GM12878 (cell line): Measurements from ENCODE around the gene TOR1A. TPM values are rescaled to one million over a fixed set of nuclear protein-coding genes. Genes with fewer than 3 reads are reported as not detected.

Experiments used
- ATAC-seq: fragments of 200-7000 bp; cut with Tn5 transposase; 3 replicates; pipeline ENCODE4 v1.9.1; 2020; ENCODE audit warnings: mild to moderate bottlenecking, moderate library complexity
- BruUV-seq: library from RNA; stranded (reverse); fragments of 400-500 nt; replicated peaks from 2 replicates; lab custom pipeline; 2021; lab: Mats Ljungman, UMichigan
- CTCF ChIA-PET: fragments of 300-600 bp; sonication (Branson Sonifier 250); formaldehyde crosslinking; extraction: SDS; loops from one replicate; lab custom pipeline; 2021; ENCODE audit warnings: inconsistent platforms; lab: Yijun Ruan, JAX
- POLR2A ChIA-PET: fragments of 350-600 bp; formaldehyde crosslinking; extraction: SDS; loops from one replicate; lab custom pipeline; 2021; ENCODE audit warnings: inconsistent platforms; lab: Charles Lee
- RAD21 ChIA-PET: fragments of 300-600 bp; sonication (Branson Sonifier 250); formaldehyde crosslinking; loops from one replicate; lab custom pipeline; 2023; ENCODE audit warnings: antibody characterized with exemption; ENCODE audit not compliant: unreplicated experiment; lab: Charles Lee
- SMC1A ChIA-PET: fragments of 300-600 bp; sonication (Branson Sonifier 250); formaldehyde crosslinking; loops from one replicate; lab custom pipeline; 2023; ENCODE audit not compliant: unreplicated experiment, uncharacterized antibody; lab: Charles Lee
- DNase-seq: peaks from one replicate; pipeline ENCODE4 v3.0.0-alpha.2; 2011; ENCODE audit warnings: low read depth, low spot score
- FAIRE-seq: peaks from 3 replicates; lab custom pipeline; 2011; peaks lifted over from hg19 to GRCh38; lab: Jason Lieb, UNC
- H2AFZ ChIP-seq: 2 replicates; pipeline ENCODE4 v1.6.0; 2011; ENCODE audit warnings: low read depth, low read length, control low read depth; ENCODE audit not compliant: control insufficient read depth
- H3K27ac ChIP-seq: 2 replicates; pipeline ENCODE4 v1.5.1; 2011; ENCODE audit warnings: control low read depth; ENCODE audit not compliant: control insufficient read depth, insufficient read depth
- H3K27me3 ChIP-seq, 2 experiments: replicated peaks in 1 of 2; 2 replicates each; pipeline versions ENCODE4 v1.6.0 to v1.6.1; 2011; ENCODE audit warnings: low read length in 1 of 2; ENCODE audit not compliant: control insufficient read depth in 2 of 2, insufficient read depth in 2 of 2
- H3K36me3 ChIP-seq, 2 experiments: 2 replicates each; pipeline ENCODE4 v1.5.1; 2011; ENCODE audit warnings: low read length in 1 of 2; ENCODE audit not compliant: control insufficient read depth in 2 of 2, insufficient read depth in 2 of 2
- H3K4me1 ChIP-seq: 2 replicates; pipeline ENCODE4 v1.6.1; 2011; ENCODE audit warnings: mild to moderate bottlenecking, low read length, moderate library complexity, mixed read lengths; ENCODE audit not compliant: control insufficient read depth, insufficient read depth
- H3K4me2 ChIP-seq: 2 replicates; pipeline ENCODE4 v1.6.0; 2011; ENCODE audit warnings: control low read depth; ENCODE audit not compliant: control insufficient read depth, insufficient read depth
- H3K4me3 ChIP-seq: fragments of 200-600 bp; sonication (generic); 2 replicates; pipeline ENCODE4 v1.5.1; 2016
- H3K79me2 ChIP-seq: 2 replicates; pipeline ENCODE4 v1.6.0; 2011; ENCODE audit warnings: low read length; ENCODE audit not compliant: control insufficient read depth, insufficient read depth
- H3K9ac ChIP-seq: 2 replicates; pipeline ENCODE4 v1.8.0; 2011; ENCODE audit warnings: low read length, control low read depth, mixed read lengths; ENCODE audit not compliant: control insufficient read depth, insufficient read depth
- H3K9me3 ChIP-seq: replicated peaks from 3 replicates; pipeline ENCODE4 v1.5.1; 2011; ENCODE audit warnings: mild to moderate bottlenecking, low read length; ENCODE audit not compliant: control insufficient read depth, insufficient read depth
- H4K20me1 ChIP-seq: 2 replicates; pipeline ENCODE4 v1.6.0; 2011; ENCODE audit not compliant: control insufficient read depth, insufficient read depth
- MTA3 ChIP-seq: IDR thresholded peaks from 2 replicates; pipeline ENCODE4 v1.6.1; 2012; ENCODE audit warnings: low read length, inconsistent platforms, borderline replicate concordance
- POLR2A ChIP-seq: IDR thresholded peaks from 2 replicates; pipeline ENCODE4 v1.6.1; 2011; ENCODE audit warnings: low read depth, mild to moderate bottlenecking, low read length
- POLR2AphosphoS5 ChIP-seq: IDR thresholded peaks from 2 replicates; pipeline ENCODE4 v1.6.1; 2011; ENCODE audit warnings: mild to moderate bottlenecking, low read length, inconsistent platforms
- SPI1 ChIP-seq: IDR thresholded peaks from 2 replicates; pipeline ENCODE4 v1.6.1; 2011; ENCODE audit warnings: low read depth, mild to moderate bottlenecking, low read length, moderate library complexity, borderline replicate concordance; ENCODE audit not compliant: insufficient read depth
- TCF12 ChIP-seq: IDR thresholded peaks from 2 replicates; pipeline ENCODE4 v1.6.1; 2011; ENCODE audit warnings: low read depth, mild to moderate bottlenecking, low read length
- WGBS: methylation state at CpG from one replicate; pipeline ENCODE4 v1.1.6; 2016; ENCODE audit warnings: low lambda C conversion rate; ENCODE audit not compliant: insufficient replicate concordance, insufficient coverage; ENCODE audit errors: missing lambda C conversion rate; 5-methylcytosine and 5-hydroxymethylcytosine counted together
- in situ Hi-C: fragments of 300-500 bp; cut with MboI; formaldehyde crosslinking; loops from 9 replicates; pipeline ENCODE4 v1.14.3; 2018; ENCODE audit warnings: mixed read lengths
- intact Hi-C: fragments of 100-400 bp; cut with micrococcal nuclease; formaldehyde crosslinking; loops from one replicate; pipeline ENCODE4 v1.14.2; 2022; ENCODE audit not compliant: unreplicated experiment
- polyA plus RNA-seq, 11 experiments: library from polyadenylated mRNA; depleted of rRNA in 4 of 11; unstranded in 6 of 11; stranded (reverse) in 5 of 11; fragments of >200 nt; fragmentation: Nextera tagmentation in 4 of 11; fragmentation: Illumina TruSeq in 1 of 11; extraction: Ambion mirVana in 4 of 11; extraction: Trizol in 1 of 11; gene quantifications; 1 replicate in 1 of 11; 2 replicates in 10 of 11; pipeline versions ENCODE4 v1.2.1 to v1.2.3, GENCODE V29; 2011 to 2016; ENCODE audit warnings: inconsistent platforms in 2 of 11, missing spikeins in 2 of 11, low read depth in 1 of 11
- total RNA-seq, 4 experiments: library from RNA; depleted of rRNA in 3 of 4; stranded (reverse); fragments of >200 nt in 3 of 4; fragmentation: Illumina TruSeq in 1 of 4; extraction: Trizol in 1 of 4; gene quantifications; 2 replicates each; pipeline versions ENCODE4 v1.2.1 to v1.2.3, GENCODE V29; 2013 to 2021
- TF ChIP-seq, protein P1 (sequence below): fragments of 450-650 bp; IDR thresholded peaks from 2 replicates; pipeline ENCODE4 v1.6.1; 2017; ENCODE audit warnings: antibody characterized with exemption, mild to moderate bottlenecking, moderate library complexity

TOR1A gene
- total and polyA plus RNA-seq, 10 of the 15 experiments (the other 5 are each of a cell fraction or from before 2014, with no cell fraction given), result 3.2 to 60.8 (median 38.6) TPM

DNA sequence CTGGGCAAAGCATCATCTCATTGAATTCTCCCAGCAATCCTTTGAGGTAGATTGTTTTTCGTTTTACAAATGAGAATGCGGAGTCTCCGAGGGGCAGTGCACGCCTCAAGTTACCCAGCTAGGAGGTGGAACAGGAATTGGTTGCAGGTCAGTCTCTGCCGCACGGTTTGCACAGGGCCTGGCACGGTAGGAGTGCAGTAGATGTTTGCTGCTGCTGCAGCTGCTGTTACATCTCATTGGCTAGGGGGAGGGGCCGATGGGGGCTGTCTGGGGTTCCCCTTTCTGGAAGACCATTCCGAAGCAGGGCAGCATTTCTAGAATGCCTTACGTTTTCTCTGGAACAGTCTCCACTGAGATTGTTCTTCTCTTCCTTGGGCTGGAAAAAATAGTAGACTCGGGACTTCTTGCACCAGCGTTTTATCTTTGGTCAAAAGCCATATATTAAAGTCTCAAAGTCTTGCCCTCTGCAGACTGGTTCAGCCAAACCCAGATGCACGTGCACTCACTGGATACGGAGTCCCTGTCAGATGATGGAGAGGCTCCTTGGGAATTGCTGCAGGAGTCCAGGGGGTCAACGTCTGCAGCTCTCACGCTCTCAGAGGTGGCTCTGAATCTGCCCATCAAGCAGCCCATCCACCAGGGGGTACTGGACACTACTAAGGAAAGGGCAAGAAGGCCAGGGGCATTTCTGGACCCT lies 12.5 kb upstream of the TOR1A start:
- ATAC-seq (peak; percentile 36), FAIRE-seq (no peak), DNase-seq (no peak)
- H2AFZ ChIP-seq, result no peak overlapping the region
- WGBS, result 25% methylated on average over 16 of the region's 16 CpGs
- H3K36me3 ChIP-seq, result no peaks in the 10 kb centered on the region; a peak in 1 of 4 replicates
- H3K4me1 ChIP-seq, result peaks cover 14% of the 10 kb centered on the region
- BruUV-seq, result no TSS peak
- no peak overlapping the region for H3K27ac ChIP-seq
- H3K9ac ChIP-seq, result peak overlapping the region; percentile 78
- intact Hi-C loops, result no loop called here
- POLR2A ChIA-PET, result no interaction called here
- CTCF ChIA-PET, result interaction anchor here (0.5 to 1.4 kb wide), 3 partner anchors 11 to 660 kb away, joined by 3 to 4 read pairs (median 3); no protein-coding TSS in a partner anchor
- H3K4me2 ChIP-seq, result peak overlapping the region; percentile 65
- H3K4me3 ChIP-seq, result peak overlapping the region; percentile 96
- RAD21 ChIA-PET, result no interaction called here
- in situ Hi-C loops, result loop anchor here (25.0 kb wide), 1 partner anchor 1426 kb away; no protein-coding TSS in a partner anchor
- H3K79me2 ChIP-seq, result peaks cover 34% of the 10 kb centered on the region
- H3K9me3 ChIP-seq, result no peaks in the 10 kb centered on the region
- H4K20me1 ChIP-seq, result no peaks in the 10 kb centered on the region
- no peaks in the 10 kb centered on the region for H3K27me3 ChIP-seq
- SMC1A ChIA-PET, result interaction anchor here (0.7 to 1.2 kb wide), 3 partner anchors 9 to 47 kb away, joined by 3 read pairs; no protein-coding TSS in a partner anchor
- no peak for TF ChIP-seq MTA3
- peak; percentile 58 for TF ChIP-seq POLR2A
- 0 out of 2 replicates have a peak, but pooled peaks have one; percentile 32 for TF ChIP-seq POLR2AphosphoS5
- TF ChIP-seq, protein P1, sequence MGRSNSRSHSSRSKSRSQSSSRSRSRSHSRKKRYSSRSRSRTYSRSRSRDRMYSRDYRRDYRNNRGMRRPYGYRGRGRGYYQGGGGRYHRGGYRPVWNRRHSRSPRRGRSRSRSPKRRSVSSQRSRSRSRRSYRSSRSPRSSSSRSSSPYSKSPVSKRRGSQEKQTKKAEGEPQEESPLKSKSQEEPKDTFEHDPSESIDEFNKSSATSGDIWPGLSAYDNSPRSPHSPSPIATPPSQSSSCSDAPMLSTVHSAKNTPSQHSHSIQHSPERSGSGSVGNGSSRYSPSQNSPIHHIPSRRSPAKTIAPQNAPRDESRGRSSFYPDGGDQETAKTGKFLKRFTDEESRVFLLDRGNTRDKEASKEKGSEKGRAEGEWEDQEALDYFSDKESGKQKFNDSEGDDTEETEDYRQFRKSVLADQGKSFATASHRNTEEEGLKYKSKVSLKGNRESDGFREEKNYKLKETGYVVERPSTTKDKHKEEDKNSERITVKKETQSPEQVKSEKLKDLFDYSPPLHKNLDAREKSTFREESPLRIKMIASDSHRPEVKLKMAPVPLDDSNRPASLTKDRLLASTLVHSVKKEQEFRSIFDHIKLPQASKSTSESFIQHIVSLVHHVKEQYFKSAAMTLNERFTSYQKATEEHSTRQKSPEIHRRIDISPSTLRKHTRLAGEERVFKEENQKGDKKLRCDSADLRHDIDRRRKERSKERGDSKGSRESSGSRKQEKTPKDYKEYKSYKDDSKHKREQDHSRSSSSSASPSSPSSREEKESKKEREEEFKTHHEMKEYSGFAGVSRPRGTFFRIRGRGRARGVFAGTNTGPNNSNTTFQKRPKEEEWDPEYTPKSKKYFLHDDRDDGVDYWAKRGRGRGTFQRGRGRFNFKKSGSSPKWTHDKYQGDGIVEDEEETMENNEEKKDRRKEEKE, result no peak
- TF ChIP-seq TCF12, result 0 out of 2 replicates have a peak, but pooled peaks have one; percentile 32
- TF ChIP-seq SPI1, result peak; percentile 27; the same call in 1 of the 2 replicates
